ENCODE results near the gene MAP3K9. TPM values are rescaled to one million over a fixed set of nuclear protein-coding genes. Genes with fewer than 3 reads are reported as not detected.
"Not testable (repeated sequence)": the region's sequence is repeated elsewhere in the genome, so short reads cannot be mapped to it uniquely, and the experiment has no call there.

MAP3K9 gene
- total RNA-seq = 6.7 TPM

DNA sequence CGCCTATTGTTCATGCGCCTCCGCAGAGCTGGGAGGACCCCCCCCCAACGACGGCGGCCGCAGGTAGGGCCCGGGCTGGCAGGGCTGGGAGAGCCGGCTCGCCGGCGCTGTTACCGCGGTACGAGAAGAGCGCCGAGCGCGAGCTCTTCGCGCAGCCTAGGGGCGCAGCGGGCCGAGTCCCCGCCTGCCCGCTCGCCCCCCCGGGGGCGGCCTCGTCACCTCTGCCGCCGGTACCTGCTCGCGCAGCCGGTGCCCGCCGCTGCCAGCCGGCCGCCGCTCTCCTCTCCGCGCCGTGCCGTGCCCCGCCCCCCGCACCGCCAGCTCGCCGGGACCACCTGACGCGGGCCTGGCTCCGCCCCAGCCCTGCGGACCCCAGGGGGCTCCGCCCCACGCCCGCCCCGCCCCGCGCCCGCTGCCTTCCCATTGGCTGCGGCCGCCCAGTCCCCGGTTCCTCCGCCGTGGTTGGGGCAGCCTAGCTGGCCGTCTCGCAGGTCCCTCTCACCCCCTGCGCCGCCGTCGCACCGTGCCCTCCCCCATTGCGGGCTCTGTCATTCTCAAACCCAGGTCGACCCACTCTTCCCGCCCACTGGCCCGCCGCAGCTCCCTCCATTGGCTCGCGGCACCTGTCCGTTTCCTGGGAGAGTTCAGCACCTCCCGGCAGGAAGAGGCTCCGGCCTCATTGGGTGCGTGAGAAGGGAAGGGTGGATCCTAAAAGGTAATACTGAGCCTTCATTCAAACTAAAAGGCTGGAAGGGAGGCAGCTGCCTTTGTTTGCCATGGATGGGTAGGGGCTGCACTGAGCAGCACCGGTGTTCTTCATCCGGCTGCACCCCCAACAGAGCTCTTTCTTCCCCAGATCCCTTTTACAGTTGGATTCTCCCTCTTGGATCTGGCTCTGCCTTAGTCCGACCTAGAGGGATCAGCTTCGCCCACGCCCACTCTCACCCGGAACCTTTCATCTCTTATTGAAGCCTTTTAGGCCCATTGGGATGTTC lies at the start of gene MAP3K9:
Gene MAP3K9, minus strand, starts transcription at position 289 of the 995 bp plus-strand sequence. CDS start 342 bp downstream, outside the sequence.
- DNase-seq = peak; percentile 87

DNA sequence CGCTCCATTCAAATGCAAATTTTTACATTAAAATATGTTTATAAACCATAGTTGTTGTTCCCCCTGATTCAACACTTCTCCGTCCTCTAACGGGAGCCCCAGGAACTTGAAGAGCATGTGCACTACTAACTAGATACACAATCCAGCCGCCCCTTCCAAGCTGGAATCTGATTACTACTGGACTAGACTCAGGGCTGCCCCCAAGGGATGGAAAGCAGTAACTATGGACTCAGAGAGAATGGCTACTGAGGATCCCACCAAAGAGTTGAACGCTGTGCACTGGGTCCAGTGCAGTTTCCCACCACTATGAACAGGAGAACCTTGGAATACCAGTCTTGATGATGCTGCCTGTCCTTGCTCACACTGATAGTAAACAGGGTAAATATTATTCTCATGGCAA lies 49.3 kb upstream of the MAP3K9 start:
- no peak for DNase-seq

DNA sequence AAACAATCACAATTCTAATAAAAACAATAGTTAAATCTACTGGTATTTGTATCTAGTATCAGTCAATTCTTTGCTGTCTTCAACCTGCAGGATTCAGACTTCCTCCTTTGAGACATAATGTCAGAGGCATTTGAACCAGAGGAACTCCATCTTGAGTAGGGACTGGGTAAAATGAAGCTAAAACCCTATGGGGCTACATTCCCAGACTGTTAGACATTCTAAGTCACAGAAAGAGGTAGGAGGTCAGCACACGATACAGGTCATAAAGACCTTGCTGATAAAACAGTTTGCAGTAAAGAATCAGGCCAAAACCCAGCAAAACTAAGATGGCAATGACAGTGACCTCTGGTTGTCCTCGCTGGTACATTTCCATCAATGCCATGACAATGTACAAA lies 48.2 kb upstream of the MAP3K9 start:
- no peak for DNase-seq

DNA sequence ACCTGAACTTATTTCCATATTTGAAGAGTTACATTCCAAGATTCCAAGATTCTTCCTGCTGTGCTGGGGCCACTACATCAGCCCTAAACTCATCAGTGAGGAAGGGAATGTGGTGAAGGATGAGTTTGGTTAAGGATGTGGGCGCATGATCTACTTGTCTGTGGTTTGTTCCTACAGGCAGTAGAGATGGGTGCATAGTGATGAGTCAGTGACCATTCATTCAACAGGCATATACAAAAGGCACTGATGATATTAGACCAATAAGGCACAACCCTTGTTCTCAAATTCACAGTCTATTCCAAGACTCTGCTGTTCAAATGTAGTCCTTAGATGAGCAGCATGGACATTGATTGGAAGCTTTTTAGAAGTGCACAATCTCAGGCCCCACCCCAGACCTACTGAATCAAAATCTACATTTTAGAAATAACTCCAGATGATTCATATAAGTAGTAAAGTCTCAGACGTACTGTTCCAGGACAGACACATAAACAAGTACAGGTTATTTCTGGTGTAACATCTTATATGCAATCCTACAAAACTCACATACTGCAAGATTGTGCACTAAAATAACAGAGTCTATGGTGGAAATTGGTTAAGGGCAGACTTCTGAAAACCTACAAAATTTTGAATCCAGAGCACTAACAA lies 47.7 kb upstream of the MAP3K9 start:
- no peak for DNase-seq

DNA sequence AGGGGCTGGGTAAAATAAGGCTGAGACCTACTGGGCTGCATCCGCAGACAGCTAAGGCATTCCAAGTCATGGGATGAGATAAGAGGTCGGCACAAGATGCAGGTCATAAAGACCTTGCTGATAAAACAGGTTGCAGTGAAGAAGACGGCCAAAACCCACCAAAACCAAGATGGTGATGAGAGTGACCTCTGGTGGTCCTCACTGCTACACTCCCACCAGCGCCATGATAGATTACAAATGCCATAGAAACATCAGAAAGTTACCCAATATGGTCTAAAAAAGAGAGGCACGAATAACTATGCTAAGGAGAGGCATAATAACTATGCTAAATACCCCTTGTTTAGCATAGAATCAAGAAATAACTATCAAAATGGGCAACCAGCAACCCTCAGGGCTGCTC lies 46.2 kb upstream of the MAP3K9 start:
- DNase-seq = no peak

DNA sequence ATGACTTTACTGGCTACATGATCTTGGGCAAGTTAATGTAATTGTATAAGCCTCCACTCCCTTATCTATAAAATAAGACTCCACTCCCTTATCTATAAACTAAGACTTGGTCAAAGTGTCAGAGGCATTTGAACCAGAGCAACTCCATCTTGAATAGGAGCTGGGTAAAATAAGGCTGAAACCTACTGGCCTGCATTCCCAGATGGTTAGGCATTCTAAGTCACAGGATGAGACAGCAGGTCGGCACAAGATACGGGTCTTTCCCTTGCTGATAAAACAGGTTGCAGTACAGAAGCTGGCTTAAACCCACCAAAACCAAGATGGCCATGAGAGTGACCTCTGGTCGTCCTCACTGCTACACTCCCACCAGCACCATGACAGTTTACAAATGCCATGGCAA lies 44.3 kb upstream of the MAP3K9 start:
- not testable (repeated sequence) for DNase-seq

DNA sequence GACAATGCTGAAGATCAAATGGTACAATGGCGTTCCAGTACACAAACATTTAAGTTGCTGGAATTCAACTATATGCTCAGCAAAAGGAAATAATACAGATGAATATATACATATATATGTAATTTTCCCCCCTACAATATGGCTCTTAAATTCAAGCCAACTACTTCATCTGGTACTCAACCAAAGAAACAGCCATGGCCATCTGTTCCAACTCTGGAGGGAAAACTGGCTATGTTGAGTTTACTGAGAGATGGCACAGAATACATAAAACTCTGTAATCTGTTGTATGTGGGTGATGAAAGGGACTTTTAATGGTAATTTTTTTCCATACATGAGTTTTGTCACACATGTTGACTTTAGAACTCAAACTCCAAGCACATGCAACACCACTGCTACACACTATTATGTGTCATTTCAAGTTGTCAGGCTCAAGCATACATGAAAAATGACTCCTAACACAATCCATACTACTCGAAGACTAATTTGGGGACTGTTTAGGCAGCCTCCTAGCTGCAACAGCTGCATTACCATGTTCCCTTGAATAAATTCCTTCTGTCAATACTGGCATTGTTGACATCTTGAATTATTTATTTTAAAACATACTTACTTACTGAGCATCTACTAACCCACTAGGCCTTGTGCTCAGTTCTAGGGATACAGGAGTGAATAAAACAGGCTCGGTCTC lies 38.2 kb upstream of the MAP3K9 start:
- DNase-seq = no peak

DNA sequence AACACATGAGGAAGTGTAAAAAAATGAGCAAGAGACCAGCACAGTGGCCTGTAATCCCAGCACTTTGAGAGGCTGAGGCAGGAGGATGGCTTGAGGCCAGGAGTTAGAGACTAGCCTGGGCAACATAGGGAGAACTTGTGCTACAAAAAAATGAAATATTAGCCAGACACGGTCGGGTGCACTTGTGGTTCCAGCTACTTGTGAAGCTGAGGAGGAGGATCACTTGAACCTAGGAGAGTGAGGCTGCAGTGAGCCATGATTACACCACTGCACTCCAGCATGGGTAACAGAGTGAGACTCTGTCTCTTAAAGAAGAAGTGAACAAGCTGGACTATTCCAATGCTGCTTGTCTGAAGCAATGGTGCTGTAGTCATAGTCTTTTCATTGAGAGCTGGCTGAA lies 36.3 kb upstream of the MAP3K9 start:
- DNase-seq = no peak

DNA sequence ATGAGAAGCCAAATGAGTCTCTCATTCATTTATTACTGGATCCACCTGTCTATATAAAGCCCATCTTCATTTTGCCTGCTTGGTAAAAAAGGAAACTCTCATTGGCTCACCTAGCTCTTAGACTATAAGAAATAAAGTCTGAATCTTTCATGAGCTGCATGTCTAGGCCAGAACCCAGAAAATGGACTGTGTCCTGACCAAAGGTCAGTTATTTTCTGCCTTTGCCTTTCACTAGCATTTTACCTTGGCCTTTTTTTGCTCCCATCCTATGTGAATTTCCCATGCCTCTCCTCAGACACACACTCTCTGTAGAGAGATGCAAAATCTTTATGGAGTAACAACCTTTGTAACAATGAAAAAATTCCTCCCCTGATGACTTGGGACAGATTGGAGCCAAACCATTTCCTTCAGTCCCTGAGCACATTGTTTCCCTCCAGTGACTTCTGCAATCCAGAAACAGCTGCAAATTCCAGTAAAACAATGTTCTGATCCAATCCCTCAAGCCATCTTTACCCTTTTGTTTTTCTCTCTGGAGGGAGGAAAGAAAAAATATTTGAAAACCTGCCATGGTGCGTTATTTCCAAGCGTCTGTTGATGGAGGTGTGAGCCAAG lies 33.6 kb upstream of the MAP3K9 start:
- DNase-seq = no peak

DNA sequence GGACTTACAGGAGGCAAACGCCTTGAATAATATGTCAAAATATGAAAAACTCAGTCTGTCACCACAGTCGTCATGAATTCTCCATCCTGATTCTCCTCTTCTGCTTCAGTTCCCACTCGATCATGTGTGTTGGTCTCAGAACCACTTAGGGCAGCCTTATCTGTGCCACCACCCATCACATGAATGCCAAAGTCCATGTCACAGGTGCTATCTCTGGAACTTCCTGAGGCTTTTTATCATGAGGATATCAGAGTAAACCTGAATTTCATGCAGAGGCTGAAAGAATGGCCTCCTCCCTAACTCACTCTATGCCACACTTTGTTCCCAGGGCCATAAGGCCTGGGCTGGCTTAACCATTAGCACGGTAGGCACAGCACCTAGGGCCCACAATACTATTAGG lies 28.8 kb upstream of the MAP3K9 start:
- no peak for DNase-seq

DNA sequence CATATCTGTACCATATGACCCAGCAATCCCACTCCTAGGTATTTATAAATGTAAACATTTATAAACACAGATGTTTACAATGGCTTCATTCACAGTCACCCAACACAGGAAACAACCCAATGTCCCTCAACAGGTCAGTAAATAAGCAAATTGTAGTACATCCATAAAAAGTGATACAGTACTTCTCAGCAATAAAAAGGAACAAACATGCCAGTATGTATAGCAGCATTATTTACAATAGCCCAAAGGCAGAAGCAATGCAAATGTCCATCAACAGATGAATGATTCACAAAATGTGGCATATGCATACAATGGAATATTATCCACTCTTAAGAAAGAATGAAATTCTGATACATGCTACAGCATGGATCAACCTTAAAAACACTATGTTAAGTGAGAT lies 27.6 kb upstream of the MAP3K9 start:
- DNase-seq = no peak

DNA sequence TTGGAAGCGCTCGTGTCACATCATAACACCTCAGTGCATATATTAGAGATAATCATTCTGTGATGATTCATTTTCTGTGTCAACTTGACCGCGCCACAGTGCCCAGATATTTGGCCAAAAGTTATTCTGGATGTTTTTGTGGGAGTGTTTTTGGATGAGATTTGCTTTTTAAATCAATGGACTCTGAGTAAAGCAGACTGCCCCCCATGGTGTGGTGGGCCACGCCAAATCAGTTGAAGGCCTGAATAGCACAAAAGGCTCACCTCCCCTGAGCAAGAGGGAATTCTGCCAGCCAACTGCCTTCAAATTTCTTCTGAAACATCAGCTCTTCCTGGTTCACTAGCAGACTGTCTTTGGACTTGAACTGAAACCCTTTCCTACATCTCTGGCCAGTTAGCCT lies 24.6 kb upstream of the MAP3K9 start:
- no peak for DNase-seq

DNA sequence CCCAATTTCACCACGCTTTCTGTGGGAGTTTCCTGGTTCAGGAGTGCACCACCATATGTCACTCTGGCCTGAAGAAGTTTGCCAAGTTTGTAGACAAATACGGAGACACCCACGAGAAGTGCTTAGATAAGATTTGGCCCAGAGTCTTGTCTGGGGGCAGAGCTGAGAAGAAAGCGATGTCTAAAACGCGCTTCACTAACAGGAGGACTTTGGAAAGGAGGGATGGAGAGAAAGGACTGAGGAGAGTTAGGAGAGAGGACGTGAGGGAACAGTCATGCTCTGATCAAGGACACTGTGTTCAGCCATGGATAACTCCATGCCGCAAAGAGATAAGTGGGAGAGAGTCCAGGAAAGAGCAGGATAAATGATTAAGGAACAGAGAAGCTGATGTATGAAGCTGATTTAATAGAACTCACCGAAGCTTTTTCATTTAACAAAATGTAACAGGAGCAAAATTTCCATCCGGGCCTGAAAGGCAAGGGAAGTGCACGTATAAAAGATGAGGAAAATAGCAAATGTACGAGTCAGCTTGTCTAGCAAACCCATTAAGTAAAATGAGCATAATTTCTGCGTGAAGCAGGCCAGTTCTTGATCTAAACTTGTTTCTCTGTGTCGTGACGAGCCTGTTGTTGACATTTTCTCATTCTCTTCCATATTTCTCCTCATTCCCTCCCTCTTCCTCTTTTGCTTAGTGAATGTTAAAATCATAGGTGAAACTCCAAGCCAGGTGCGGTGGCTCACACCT lies 23.4 kb upstream of the MAP3K9 start:
- DNase-seq = no peak

DNA sequence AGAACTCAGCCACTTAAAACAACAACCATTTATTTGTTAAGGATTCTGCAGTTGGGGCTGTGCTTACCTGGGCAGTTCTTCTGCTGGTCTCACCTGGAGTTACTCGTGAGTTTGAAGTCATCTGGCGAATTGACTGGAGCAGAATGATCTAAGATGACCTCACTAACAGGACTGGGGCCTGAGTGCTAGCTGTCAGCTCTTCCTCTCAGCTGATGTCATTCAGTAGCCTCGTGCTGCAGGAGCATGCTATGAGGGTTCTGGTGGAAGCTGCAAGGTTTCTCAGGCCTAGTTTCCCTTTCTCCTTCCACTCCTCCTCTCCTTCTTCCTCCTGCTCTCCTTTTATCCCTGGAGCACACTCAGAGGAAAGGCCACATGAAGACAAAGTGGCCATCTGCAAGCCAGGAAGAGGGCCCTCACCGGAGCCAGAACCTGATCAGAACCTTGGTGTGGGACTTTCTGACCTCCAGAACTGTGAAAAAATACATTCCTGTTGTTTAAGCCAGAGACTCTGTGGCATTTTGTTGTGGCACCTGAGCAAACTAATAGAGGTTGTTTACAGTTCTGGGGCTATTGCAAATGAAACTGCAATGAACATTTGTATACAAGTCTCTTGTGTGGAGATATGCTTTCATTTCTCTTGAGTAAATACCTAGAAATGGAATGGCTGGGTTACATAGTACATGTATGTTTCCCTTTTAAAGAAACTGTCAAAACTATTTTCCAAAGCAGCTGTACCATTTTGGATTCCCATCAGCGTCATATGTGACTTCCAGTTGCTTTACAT lies 21.9 kb upstream of the MAP3K9 start:
- DNase-seq = no peak

DNA sequence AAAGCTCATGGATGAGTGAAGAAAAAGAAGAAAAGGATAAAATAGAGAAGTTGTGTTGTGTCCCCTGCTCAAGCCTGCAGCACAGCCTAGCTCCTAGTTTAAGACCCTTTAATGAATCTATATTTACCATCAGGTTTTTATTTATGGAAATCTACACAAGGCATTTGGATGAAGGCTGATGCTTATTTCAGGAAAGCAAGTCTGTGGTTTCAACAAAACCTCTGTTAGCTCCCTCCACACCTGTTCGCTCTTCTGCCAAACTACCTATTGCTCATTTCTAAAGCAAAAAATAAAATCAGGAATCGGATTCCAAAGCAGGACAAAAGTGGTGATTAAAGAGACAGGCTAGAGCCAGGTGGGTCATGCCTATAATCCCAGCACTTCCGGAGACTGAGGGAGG lies 18.9 kb upstream of the MAP3K9 start:
- DNase-seq = peak; percentile 17

DNA sequence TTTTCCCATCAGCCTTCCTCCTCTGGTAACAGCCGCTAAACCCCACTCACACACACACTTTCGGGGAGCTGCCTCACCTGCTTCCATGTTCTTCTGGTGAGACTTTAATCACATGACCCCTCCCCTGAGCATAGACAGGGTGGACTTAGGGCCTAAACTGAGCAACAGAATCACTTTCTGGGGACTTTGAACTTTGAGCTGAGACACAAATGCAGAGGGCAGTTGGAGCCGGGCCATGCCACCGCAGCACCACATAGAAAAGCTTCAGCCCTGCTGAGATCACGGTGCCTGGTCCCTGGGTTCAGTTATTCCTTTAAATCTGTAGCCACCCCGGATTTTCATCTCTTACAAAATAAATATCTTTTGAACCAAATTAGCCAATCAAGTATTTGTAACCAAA lies 18.4 kb upstream of the MAP3K9 start:
- no peak for DNase-seq

DNA sequence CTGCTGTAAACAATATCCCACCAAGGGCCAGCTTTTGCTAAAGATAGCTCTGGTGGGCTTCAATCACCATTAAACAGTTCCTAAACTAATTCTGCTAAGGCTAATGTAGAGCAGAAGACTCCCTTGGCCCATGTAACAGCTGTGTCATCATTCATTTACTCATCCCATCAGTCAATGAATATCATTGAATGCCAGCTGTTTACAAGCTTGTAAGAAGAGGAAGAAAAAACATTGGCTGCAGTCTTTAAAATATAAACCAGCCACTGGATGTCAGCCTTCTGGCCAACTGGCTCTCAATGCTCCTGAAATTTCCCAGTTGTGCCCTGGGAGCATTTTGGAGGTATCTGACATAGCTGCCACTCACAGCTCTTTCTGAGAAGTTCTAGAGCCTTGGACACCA lies 18.0 kb upstream of the MAP3K9 start:
- peak; percentile 77 for DNase-seq

DNA sequence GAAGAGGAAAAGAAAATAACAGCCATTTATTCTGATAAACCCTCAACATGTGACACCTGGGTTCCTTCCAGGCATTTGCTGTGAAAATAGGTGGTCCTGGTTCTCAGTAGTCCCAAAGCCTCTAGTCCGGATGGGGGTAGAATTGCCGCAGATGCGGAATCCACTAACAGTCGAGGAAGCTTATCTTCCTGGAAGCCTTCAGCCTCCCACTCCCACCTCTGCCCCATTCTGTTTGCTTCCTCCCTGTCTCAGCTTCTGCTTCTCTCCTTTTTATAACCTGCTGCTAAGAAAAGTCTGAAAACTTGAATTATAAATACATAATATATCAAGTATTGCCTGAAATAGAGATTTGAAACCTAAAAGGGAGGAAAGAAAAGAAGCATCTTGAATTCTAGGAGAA lies 14.0 kb upstream of the MAP3K9 start:
- no peak for DNase-seq

DNA sequence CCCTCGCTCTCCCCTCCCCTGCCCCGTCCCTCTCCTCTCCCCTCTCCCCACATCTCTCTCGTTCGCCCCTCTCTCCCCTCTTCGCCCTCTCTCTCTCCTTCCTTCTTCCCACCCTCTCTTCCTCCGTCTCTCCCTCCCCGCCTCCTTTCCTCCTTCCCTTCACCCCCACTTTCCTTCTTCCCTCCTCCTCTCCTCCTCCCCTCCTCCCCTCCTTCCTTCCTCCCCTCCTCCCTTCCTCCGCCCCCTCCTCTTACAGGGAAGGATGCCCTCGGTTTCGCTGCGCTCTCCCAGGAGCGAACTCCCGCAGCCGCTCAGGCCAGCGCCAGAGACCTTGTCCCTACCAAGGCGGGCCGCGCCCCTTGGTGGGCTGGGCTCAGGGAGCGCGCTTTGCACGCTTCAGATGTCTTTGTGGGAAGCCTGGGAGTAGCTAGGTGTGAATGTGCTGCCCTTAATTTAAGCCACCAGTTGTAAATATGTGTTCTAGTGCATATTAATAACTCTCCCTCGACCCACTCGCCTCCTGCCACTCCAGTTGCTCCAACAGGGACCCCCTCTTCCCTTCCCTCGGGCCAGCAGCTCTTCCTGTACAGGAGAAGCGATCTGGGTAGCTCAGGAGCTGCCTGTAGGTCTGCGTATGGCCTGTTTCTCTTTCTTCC lies 13.3 kb upstream of the MAP3K9 start:
- DNase-seq = peak; percentile 37

Data from tongue (tissue), 2 donors.